Astrocyte (in vitro differentiated cells and primary cell): Measurements from ENCODE around the gene PDK1. TPM values are rescaled to one million over a fixed set of nuclear protein-coding genes. Genes with fewer than 3 reads are reported as not detected.
"Not testable (repeated sequence)": the region's sequence is repeated elsewhere in the genome, so short reads cannot be mapped to it uniquely, and the experiment has no call there.

ENCODE experiments used
- DNase-seq: peaks from one replicate; pipeline ENCODE4 v3.0.0-alpha.2; 2010; ENCODE audit warnings: low read depth
- FAIRE-seq: peaks from 2 replicates; lab custom pipeline; 2011; peaks lifted over from hg19 to GRCh38; lab: Jason Lieb, UNC
- H2AFZ ChIP-seq: 2 replicates; pipeline ENCODE4 v1.6.0; 2012; ENCODE audit warnings: low read depth, low read length, inconsistent platforms
- H3K27ac ChIP-seq: 2 replicates; pipeline ENCODE4 v1.5.1; 2011; ENCODE audit warnings: low read depth, low read length, inconsistent platforms
- H3K27me3 ChIP-seq: 2 replicates; pipeline ENCODE4 v1.6.0; 2011; ENCODE audit warnings: low read length, inconsistent platforms; ENCODE audit not compliant: insufficient read depth
- H3K36me3 ChIP-seq: 2 replicates; pipeline ENCODE4 v1.5.1; 2011; ENCODE audit warnings: low read length, inconsistent platforms; ENCODE audit not compliant: insufficient read depth
- H3K4me1 ChIP-seq: 2 replicates; pipeline ENCODE4 v1.5.1; 2011; ENCODE audit warnings: low read length, inconsistent platforms; ENCODE audit not compliant: insufficient read depth
- H3K4me2 ChIP-seq: 2 replicates; pipeline ENCODE4 v1.6.0; 2012; ENCODE audit warnings: low read length, inconsistent platforms
- H3K4me3 ChIP-seq: 2 replicates; pipeline ENCODE4 v1.5.1; 2011; ENCODE audit warnings: low read depth, mild to moderate bottlenecking, low read length, inconsistent platforms; ENCODE audit not compliant: insufficient read depth
- H3K79me2 ChIP-seq: 2 replicates; pipeline ENCODE4 v1.6.0; 2012; ENCODE audit warnings: mild to moderate bottlenecking, low read length, inconsistent platforms; ENCODE audit not compliant: insufficient read depth
- H3K9ac ChIP-seq: 2 replicates; pipeline ENCODE4 v1.6.0; 2012; ENCODE audit warnings: mild to moderate bottlenecking, low read length, inconsistent platforms
- H3K9me3 ChIP-seq: 2 replicates; pipeline ENCODE4 v1.5.1; 2012; ENCODE audit warnings: low read depth, mild to moderate bottlenecking, low read length, inconsistent platforms; ENCODE audit not compliant: insufficient read depth
- H4K20me1 ChIP-seq: 2 replicates; pipeline ENCODE4 v1.6.0; 2012; ENCODE audit warnings: low read length, inconsistent platforms; ENCODE audit not compliant: insufficient read depth
- H3K27ac Mint-ChIP-seq: one replicate; pipeline ENCODE4 v1.8.0; 2021; ENCODE audit warnings: mild to moderate bottlenecking, mixed read lengths; ENCODE audit not compliant: unreplicated experiment
- H3K27me3 Mint-ChIP-seq: one replicate; pipeline ENCODE4 v1.8.0; 2021; ENCODE audit warnings: low read depth, mixed read lengths; ENCODE audit not compliant: unreplicated experiment
- H3K36me3 Mint-ChIP-seq: one replicate; pipeline ENCODE4 v1.8.0; 2021; ENCODE audit warnings: low read depth, mixed read lengths; ENCODE audit not compliant: unreplicated experiment
- H3K4me1 Mint-ChIP-seq: one replicate; pipeline ENCODE4 v1.8.0; 2021; ENCODE audit warnings: low read depth, mixed read lengths; ENCODE audit not compliant: unreplicated experiment
- H3K4me3 Mint-ChIP-seq: one replicate; pipeline ENCODE4 v1.8.0; 2021; ENCODE audit warnings: mild to moderate bottlenecking, moderate library complexity, mixed read lengths; ENCODE audit not compliant: unreplicated experiment
- H3K9me3 Mint-ChIP-seq: one replicate; pipeline ENCODE4 v1.8.0; 2021; ENCODE audit warnings: mild to moderate bottlenecking, mixed read lengths; ENCODE audit not compliant: unreplicated experiment
- CTCF ChIP-seq: IDR thresholded peaks from 2 replicates; pipeline ENCODE4 v1.5.1; 2011; ENCODE audit warnings: low read depth, mild to moderate bottlenecking, inconsistent platforms, low read length, moderate library complexity; ENCODE audit not compliant: insufficient read depth
- EZH2 ChIP-seq: IDR thresholded peaks from 2 replicates; pipeline ENCODE4 v1.6.1; 2012; ENCODE audit warnings: mild to moderate bottlenecking, low read length, inconsistent platforms; ENCODE audit not compliant: insufficient read depth
- total RNA-seq: library from RNA; stranded (reverse); gene quantifications from 2 replicates; pipeline ENCODE4 v1.2.1, GENCODE V29; 2021

PDK1 gene
- total RNA-seq, 1 donor from 2014 or later: 26.0 TPM

GRCh38 chr2:172533687-172534086, 22.2 kb upstream of the PDK1 start:
- no peak overlapping the region for H3K27ac ChIP-seq

GRCh38 chr2:172535119-172535518, 20.8 kb upstream of the PDK1 start:
- no peak for FAIRE-seq
- H4K20me1 ChIP-seq: no peaks in the 10 kb centered on the region
- peaks cover 7% of the 10 kb centered on the region for H3K9me3 ChIP-seq
- H3K36me3 ChIP-seq: no peaks in the 10 kb centered on the region
- peaks cover 24% of the 10 kb centered on the region for H3K9me3 Mint-ChIP-seq
- H3K27me3 Mint-ChIP-seq: no peaks in the 10 kb centered on the region
- H3K27ac ChIP-seq: no peak overlapping the region
- no peak overlapping the region for H3K4me3 ChIP-seq
- no peaks in the 10 kb centered on the region for H3K79me2 ChIP-seq
- TF ChIP-seq EZH2: no peak
- TF ChIP-seq CTCF: no peak
- H3K4me1 ChIP-seq: no peaks in the 10 kb centered on the region
- no peaks in the 10 kb centered on the region for H3K27me3 ChIP-seq
- no peak overlapping the region for H3K27ac Mint-ChIP-seq
- no peak for DNase-seq
- H3K4me2 ChIP-seq: no peak overlapping the region
- H3K9ac ChIP-seq: no peak overlapping the region
- no peak overlapping the region for H3K4me3 Mint-ChIP-seq
- H3K4me1 Mint-ChIP-seq: no peaks in the 10 kb centered on the region
- H2AFZ ChIP-seq: no peak overlapping the region
- H3K36me3 Mint-ChIP-seq: peaks cover 16% of the 10 kb centered on the region

More at GRCh38 chr2:172533687-172534086, 22.2 kb upstream of the PDK1 start:
- DNase-seq (no peak), FAIRE-seq (no peak)
- Mint-ChIP-seq H3K4me1 (no peaks in the 10 kb centered on the region), H3K4me3 (no peak overlapping the region), H3K27ac (no peak overlapping the region), H3K27me3 (no peaks in the 10 kb centered on the region), H3K36me3 (peaks cover 22% of the 10 kb centered on the region), H3K9me3 (peaks cover 23% of the 10 kb centered on the region)
- no peak overlapping the region for H3K4me3 ChIP-seq
- no peak overlapping the region for H2AFZ ChIP-seq
- H3K4me2 ChIP-seq: no peak overlapping the region
- H3K79me2 ChIP-seq: no peaks in the 10 kb centered on the region
- H3K27me3 ChIP-seq: no peaks in the 10 kb centered on the region
- H3K9ac ChIP-seq: no peak overlapping the region
- no peaks in the 10 kb centered on the region for H4K20me1 ChIP-seq
- no peaks in the 10 kb centered on the region for H3K4me1 ChIP-seq
- no peak for TF ChIP-seq EZH2
- H3K9me3 ChIP-seq: peaks cover 7% of the 10 kb centered on the region
- H3K36me3 ChIP-seq: no peaks in the 10 kb centered on the region

- not testable (repeated sequence) for H3K4me1 ChIP-seq, H3K79me2 ChIP-seq, H3K27me3 Mint-ChIP-seq, H3K9me3 ChIP-seq, H3K4me3 ChIP-seq, H3K27me3 ChIP-seq, H3K4me2 ChIP-seq, H3K27ac ChIP-seq, H2AFZ ChIP-seq, H4K20me1 ChIP-seq, H3K4me1 Mint-ChIP-seq, H3K36me3 ChIP-seq, H3K9ac ChIP-seq, H3K4me3 Mint-ChIP-seq, FAIRE-seq, DNase-seq, H3K27ac Mint-ChIP-seq
- Mint-ChIP-seq H3K36me3 (peaks cover 16% of the 10 kb centered on the region), H3K9me3 (peaks cover 33% of the 10 kb centered on the region)
Measured at GRCh38 chr2:172537851-172538250, 18.0 kb upstream of the PDK1 start.

- Mint-ChIP-seq H3K9me3 (peaks cover 38% of the 10 kb centered on the region), H3K4me1 (no peaks in the 10 kb centered on the region), H3K36me3 (peaks cover 23% of the 10 kb centered on the region), H3K27ac (no peak overlapping the region), H3K27me3 (no peaks in the 10 kb centered on the region), H3K4me3 (no peak overlapping the region)
- no peak overlapping the region for H2AFZ ChIP-seq
- H3K4me3 ChIP-seq: no peak overlapping the region
- no peaks in the 10 kb centered on the region for H3K4me1 ChIP-seq
- H3K4me2 ChIP-seq: no peak overlapping the region
- H3K27ac ChIP-seq: no peak overlapping the region
- H4K20me1 ChIP-seq: no peaks in the 10 kb centered on the region
- no peaks in the 10 kb centered on the region for H3K9me3 ChIP-seq
- no peak overlapping the region for H3K9ac ChIP-seq
- no peaks in the 10 kb centered on the region for H3K79me2 ChIP-seq
- DNase-seq: no peak
- H3K27me3 ChIP-seq: no peaks in the 10 kb centered on the region
- TF ChIP-seq CTCF (no peak), EZH2 (no peak)
- H3K36me3 ChIP-seq: no peaks in the 10 kb centered on the region
- FAIRE-seq: no peak
Measured at GRCh38 chr2:172539767-172540166, 16.1 kb upstream of the PDK1 start.
